Measurements from ENCODE around the gene PHACTR3.

Gene PHACTR3

DNA sequence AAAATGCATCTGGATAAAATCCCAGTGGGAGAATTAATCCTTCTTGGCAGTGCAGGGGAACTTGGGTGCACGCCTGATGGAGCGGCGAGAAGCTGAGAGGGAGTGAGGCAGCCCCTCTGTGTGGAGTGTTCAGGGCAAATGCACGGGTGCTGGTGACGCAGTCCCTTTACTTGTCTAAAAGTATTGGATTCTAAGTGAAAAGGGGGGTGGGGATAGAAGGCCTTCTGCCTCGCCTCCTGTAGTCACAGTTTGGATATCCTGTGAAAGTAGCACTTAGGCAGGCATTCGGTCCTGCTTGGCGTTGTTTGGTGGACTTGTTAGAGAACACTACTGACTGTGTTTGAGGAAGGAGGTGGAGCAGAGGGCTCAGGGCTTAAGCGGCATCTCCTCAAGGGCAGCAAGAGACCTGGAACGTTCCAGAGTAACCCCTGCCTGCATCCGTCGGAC lies 39.3 kb downstream of the PHACTR3 start:
- in situ Hi-C loops (cut with MboI; ENCODE audit: low sequenced_read_pairs): no loop called here

- in situ Hi-C loops (cut with MboI; ENCODE audit: low sequenced_read_pairs): no loop called here
These were observed 40.1 kb downstream of the PHACTR3 start for GRCh38 chr20:59644371-59644939.

DNA sequence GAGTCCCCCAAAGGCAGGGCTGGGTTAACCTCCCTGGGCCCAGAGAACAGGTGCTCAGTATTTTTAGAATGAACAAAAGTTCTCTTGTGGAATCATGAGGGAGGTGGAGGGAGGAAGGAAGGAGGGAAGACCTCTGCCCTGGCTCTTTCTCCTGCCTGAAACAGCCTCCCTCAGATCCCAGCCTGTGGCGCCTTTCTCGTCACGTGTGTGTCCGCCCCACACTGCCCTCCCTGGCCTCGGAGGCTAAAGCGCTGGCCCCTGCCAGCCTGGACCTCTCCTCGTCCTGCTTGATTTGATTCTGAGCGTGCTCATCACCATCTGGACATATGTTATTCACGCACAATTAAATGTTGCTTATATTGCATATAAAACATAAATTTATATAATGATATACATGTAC lies 40.9 kb downstream of the PHACTR3 start:
- in situ Hi-C loops (cut with MboI; ENCODE audit: low sequenced_read_pairs): no loop called here

- in situ Hi-C loops (cut with MboI; ENCODE audit: low sequenced_read_pairs): no loop called here
These were observed 41.4 kb downstream of the PHACTR3 start for GRCh38 chr20:59645761-59646171.

- in situ Hi-C loops (cut with MboI; ENCODE audit: low sequenced_read_pairs): no loop called here
These were observed 42.1 kb downstream of the PHACTR3 start for GRCh38 chr20:59646487-59646886.

GRCh38 chr20:59647271-59647670 lies 42.9 kb downstream of the PHACTR3 start:
- in situ Hi-C loops (cut with MboI; ENCODE audit: low sequenced_read_pairs): no loop called here

DNA sequence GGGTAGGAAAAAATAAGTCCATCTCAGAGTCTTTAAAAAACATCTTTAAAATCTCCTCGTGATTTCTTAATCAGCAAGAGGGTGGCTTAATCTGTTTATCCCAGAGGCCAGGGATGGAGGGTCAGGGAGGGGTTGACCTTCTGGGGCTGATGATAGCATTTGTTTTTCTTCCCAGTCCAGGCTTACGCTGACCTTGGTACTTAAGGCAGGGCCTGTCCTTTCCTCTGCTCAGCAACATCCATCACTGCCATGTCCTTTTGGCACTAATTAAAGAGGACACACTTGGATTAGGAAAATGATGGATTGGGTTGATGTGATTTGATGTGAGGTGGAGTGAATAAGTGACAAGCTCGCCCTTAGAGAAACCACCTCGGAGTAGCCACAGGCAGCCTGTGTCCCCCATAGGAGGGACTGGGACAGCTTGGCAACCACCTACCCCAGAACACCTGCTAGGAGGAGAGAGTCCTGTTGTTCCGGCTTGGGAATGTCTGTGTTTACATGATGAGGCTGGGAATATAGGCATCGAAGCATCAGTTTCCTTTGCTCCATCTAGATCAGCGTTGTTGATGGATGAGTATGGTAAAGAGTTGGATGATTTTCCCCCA lies 44.2 kb downstream of the PHACTR3 start:
- in situ Hi-C loops (cut with MboI; ENCODE audit: low sequenced_read_pairs): no loop called here

- in situ Hi-C loops (cut with MboI; ENCODE audit: low sequenced_read_pairs): no loop called here
These were observed 46.1 kb downstream of the PHACTR3 start for GRCh38 chr20:59650418-59650817.

DNA sequence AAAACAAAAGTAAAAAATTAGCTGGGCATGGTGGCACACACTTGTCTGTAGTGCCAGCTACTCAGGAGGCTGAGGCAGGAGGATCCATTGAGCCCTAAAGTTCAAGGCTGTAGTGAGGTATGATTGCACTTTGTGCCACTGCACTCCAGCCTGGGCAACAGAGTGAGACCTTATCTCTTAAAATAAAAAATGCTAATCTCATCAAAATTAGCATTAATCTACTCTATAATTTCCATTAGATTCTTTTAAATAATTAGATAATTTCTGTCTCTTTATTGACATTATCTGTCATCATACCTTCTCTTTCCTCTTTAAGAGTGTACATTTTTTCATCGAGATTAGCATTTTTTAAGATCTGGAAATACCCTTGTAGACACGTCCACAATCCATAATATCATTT lies 48.0 kb downstream of the PHACTR3 start:
- in situ Hi-C loops (cut with MboI; ENCODE audit: low sequenced_read_pairs): no loop called here

DNA sequence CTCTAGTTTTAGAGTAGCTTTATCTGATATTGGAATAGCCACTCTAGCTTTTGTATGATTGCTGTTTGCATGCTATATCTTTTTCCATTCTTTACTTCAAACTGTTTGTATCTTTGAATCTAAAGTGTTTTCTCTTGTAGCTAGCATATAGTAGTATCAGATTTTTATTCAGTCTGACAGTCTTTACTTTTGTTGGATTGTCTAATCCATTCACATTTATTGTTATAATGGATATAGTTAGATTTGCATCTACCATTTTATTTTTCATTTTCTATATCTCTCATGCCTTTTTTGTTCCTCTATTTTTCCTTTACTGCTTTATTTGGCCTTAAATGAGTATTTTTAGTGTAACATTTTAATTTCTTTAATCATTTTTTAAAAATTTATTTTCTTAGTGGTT lies 52.1 kb downstream of the PHACTR3 start:
- in situ Hi-C loops (cut with MboI; ENCODE audit: low sequenced_read_pairs): no loop called here

DNA sequence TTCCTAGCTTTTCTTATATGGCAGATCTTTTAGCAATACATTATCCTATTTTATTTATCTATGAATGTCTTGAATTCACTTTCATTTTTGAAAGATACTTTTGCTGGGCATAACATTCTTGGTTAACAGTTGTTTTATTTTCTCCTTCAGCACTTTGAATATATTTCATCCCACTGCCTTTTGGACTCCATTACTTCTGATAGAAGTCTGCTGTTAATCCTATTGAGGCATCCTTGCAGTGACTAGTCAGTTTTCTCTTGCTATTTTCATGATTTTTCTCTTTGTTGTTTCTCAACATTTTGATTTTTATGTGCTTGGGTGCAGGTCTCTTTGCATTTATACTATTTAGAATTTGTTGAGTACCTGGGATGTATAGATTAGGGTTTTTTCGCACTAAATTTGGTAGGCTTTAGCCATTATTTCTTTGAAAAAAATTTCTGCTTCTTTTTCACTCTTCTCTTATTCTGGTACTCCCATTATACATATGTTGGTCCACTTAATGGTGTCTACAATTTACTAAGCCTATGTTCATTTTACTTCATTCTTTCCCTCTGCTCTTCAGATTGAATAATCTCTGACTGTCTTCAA lies 53.2 kb downstream of the PHACTR3 start:
- in situ Hi-C loops (cut with MboI; ENCODE audit: low sequenced_read_pairs): no loop called here

DNA sequence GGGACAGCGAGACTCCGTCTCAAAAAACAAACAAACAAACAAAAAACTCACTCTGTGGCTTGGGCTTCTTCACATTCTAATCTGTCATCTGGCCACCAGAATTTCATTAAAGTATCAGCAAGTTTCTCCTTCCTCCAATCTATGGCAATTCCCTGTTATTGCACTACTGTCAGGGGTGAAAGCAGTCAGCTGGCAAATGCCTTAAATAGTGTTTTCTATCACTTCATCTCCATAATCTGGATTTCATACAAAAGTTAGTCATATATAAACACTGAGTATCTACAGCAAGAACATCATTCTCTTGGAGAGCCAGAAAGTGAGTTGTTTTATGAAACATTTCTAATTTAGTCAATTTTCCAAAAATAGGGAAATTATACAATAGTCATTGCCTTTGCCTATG lies 56.1 kb downstream of the PHACTR3 start:
- in situ Hi-C loops (cut with MboI; ENCODE audit: low sequenced_read_pairs): no loop called here

GRCh38 chr20:59661153-59661552 lies 56.8 kb downstream of the PHACTR3 start:
- in situ Hi-C loops (cut with MboI; ENCODE audit: low sequenced_read_pairs): no loop called here

DNA sequence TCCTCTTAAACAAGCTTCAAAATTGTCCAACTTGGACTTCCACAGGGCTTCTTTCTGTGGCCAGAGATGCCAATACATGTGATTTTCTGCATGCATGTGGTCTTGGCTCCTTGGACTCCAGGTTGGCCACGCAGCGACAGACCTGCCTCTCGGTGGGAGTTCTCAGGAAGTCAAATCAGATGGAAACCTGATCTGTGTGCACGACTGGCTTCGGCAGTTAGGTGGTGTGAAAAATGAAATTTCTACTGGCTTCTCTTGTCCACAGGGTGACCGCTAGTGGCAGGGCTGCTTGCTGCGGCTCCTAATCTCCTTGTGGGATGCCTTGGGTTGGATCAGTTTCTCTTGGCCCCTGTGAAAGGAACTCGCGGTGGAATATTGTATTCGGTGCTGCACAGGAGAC lies 57.3 kb downstream of the PHACTR3 start:
- in situ Hi-C loops (cut with MboI; ENCODE audit: low sequenced_read_pairs): no loop called here

- in situ Hi-C loops (cut with MboI; ENCODE audit: low sequenced_read_pairs): no loop called here
These were observed 57.8 kb downstream of the PHACTR3 start for GRCh38 chr20:59662161-59662560.

DNA sequence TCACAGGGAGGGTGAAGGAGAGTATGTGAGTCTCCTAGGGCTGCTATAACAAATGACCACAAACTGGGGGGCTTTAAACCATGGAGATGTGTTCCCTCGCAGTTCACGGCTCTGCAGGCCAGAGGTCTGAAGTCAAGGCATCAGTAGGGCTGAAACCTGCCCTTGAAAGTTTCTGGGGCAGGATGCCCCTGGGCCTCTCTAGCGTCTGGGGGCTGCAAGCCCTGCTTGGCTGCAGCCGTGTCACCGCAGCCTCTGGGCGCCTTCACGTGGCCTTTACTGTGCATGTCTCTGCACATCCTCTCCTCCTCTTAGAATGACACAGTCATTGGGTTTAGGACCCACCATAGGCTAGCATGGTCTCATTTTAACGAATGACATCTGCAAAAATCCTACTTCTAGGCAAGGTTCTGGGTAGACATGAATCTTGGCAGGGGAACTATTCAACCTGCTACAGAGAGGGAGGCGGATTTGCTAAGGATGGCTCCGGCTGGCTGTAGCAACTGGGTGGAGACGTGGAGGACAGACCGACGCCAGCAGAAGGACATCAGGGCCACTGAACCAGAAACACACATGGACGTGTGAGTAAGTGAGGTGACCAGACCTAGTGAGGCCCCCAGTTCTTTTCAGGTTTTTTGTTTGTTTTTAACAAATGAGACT lies 58.6 kb downstream of the PHACTR3 start:
- in situ Hi-C loops (cut with MboI; ENCODE audit: low sequenced_read_pairs): no loop called here

DNA sequence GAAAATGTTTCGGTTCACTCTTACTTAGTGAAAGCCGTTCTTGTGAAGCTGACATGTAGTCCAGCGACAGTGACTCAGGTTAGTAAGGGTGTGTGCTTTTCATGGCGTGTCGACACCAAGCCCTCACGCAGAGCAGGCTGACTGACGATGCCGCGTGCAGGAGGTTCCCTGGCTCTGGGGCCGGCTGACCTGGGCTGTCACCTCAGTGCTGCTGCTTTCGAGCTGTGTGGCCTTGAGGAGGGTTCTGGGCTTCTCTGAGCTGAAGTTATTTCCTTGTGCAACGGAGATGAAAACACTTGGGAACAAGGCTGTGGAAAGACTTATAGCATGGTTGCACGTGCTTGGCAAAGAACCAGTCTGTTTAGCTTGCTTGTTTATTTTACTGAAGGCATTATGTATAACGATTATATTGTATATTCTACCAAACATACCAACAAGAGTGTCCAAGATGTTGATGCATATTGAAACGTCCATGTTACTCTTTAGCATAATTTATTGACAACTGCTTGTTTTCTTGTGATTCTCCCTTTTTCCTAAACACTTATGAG lies 59.2 kb downstream of the PHACTR3 start:
- in situ Hi-C loops (cut with MboI; ENCODE audit: low sequenced_read_pairs): no loop called here

GRCh38 chr20:59664421-59664941 lies 60.1 kb downstream of the PHACTR3 start:
- in situ Hi-C loops (cut with MboI; ENCODE audit: low sequenced_read_pairs): no loop called here

GRCh38 chr20:59665656-59666555 lies 61.6 kb downstream of the PHACTR3 start:
- in situ Hi-C loops (cut with MboI; ENCODE audit: low sequenced_read_pairs): no loop called here

GRCh38 chr20:59666586-59666985 lies 62.2 kb downstream of the PHACTR3 start:
- in situ Hi-C loops (cut with MboI; ENCODE audit: low sequenced_read_pairs): no loop called here

DNA sequence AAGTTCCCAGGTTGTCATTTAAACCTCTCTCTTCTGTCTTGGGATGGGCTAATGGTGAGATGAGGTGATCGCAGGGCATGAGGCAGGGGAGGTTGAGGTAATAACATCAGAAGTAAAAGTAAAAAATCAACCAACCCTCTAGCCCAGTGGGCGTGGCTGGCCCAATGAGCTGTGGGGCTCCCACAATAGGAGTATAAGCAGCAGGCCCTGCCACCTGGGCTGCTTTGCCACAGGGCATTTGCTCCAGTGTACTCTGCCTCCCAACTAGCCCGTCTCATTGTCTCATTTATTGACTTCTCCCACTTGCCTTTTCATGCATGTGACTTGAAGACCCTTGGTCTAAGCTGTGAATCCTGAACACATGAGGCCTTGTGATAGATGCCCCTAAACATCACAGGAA lies 62.8 kb downstream of the PHACTR3 start:
- in situ Hi-C loops (cut with MboI; ENCODE audit: low sequenced_read_pairs): no loop called here

All from HL-60/S4 treated with retinoic acid at 250 ng/mL for 4 days and 3 days (cell line).